CD14-positive monocyte (primary cell): Measurements from ENCODE around the gene CPNE8. TPM values are rescaled to one million over a fixed set of nuclear protein-coding genes. Genes with fewer than 3 reads are reported as not detected.
A peak's percentile ranks its signal among the peaks of the same experiment; 100 is the strongest.

Experiments used
- DNase-seq, 3 donors: peaks; one replicate each; pipeline ENCODE4 v3.0.0-alpha.2; 2011 to 2022
- H2AFZ ChIP-seq: 2 replicates; pipeline ENCODE4 v1.6.0; 2012; ENCODE audit warnings: mild to moderate bottlenecking, low read depth, low read length, inconsistent platforms; ENCODE audit not compliant: insufficient read depth, poor library complexity, severe bottlenecking
- H3K27ac ChIP-seq, 2 donors: 1 replicate in 1 of 2; 2 replicates in 1 of 2; pipeline ENCODE4 v1.5.1; 2012 to 2013; ENCODE audit warnings: low read length in 2 of 2, control low read depth in 1 of 2, inconsistent platforms in 1 of 2, low read depth in 1 of 2, mild to moderate bottlenecking in 1 of 2
- H3K27me3 ChIP-seq, 2 donors: one replicate each; pipeline versions ENCODE4 v1.6.0 to v1.6.1; 2011 to 2013; ENCODE audit warnings: low read length in 2 of 2; ENCODE audit not compliant: control insufficient read depth in 2 of 2, insufficient read depth in 2 of 2
- H3K36me3 ChIP-seq, 2 donors: replicated peaks in 1 of 2; 1 replicate in 1 of 2; 2 replicates in 1 of 2; pipeline versions ENCODE4 v1.5.1 to v1.6.1; 2012 to 2013; ENCODE audit warnings: low read length in 2 of 2, control low read depth in 1 of 2, inconsistent platforms in 1 of 2, mild to moderate bottlenecking in 1 of 2; ENCODE audit not compliant: insufficient read depth in 2 of 2, control insufficient read depth in 1 of 2
- H3K4me1 ChIP-seq, 2 donors: 1 replicate in 1 of 2; 2 replicates in 1 of 2; pipeline versions ENCODE4 v1.5.1 to v1.6.1; 2012 to 2013; ENCODE audit warnings: low read length in 2 of 2, control low read depth in 1 of 2, inconsistent platforms in 1 of 2, mild to moderate bottlenecking in 1 of 2, moderate library complexity in 1 of 2; ENCODE audit not compliant: insufficient read depth in 2 of 2, control insufficient read depth in 1 of 2
- H3K4me2 ChIP-seq: replicated peaks from 2 replicates; pipeline ENCODE3; 2012; ENCODE audit warnings: low read length, moderate library complexity, mild to moderate bottlenecking; ENCODE audit not compliant: poor library complexity, severe bottlenecking; ENCODE audit errors: extremely low read depth
- H3K4me3 ChIP-seq, 3 experiments: fragments of 200-600 bp in 1 of 3; sonication (generic) in 1 of 3; replicated peaks in 1 of 3; 1 replicate in 2 of 3; 2 replicates in 1 of 3; pipeline ENCODE4 v1.5.1; 2011 to 2013; ENCODE audit warnings: low read length in 3 of 3, mild to moderate bottlenecking in 3 of 3, control low read depth in 2 of 3, low read depth in 2 of 3, inconsistent platforms in 1 of 3, moderate library complexity in 1 of 3
- H3K79me2 ChIP-seq: 2 replicates; pipeline ENCODE4 v1.6.0; 2012; ENCODE audit warnings: mild to moderate bottlenecking, control low read depth, inconsistent platforms, low read length, moderate library complexity; ENCODE audit not compliant: insufficient read depth
- H3K9ac ChIP-seq: 2 replicates; pipeline ENCODE4 v1.6.0; 2017; ENCODE audit warnings: low read length, mild to moderate bottlenecking; ENCODE audit not compliant: insufficient read depth, poor library complexity, severe bottlenecking
- H3K9me3 ChIP-seq, 2 donors: replicated peaks in 1 of 2; 1 replicate in 1 of 2; 2 replicates in 1 of 2; pipeline versions ENCODE4 v1.5.1 to v1.6.1; 2012 to 2013; ENCODE audit warnings: low read length in 2 of 2, control low read depth in 1 of 2; ENCODE audit not compliant: control insufficient read depth in 1 of 2, insufficient read depth in 1 of 2
- H4K20me1 ChIP-seq: 2 replicates; pipeline ENCODE4 v1.6.0; 2012; ENCODE audit warnings: mild to moderate bottlenecking, low read length, control low read depth, moderate library complexity; ENCODE audit not compliant: insufficient read depth
- H3K27ac Mint-ChIP-seq, 7 donors: one replicate each; pipeline ENCODE4 v1.8.0; 2020; ENCODE audit warnings: mild to moderate bottlenecking in 7 of 7, mixed read lengths in 7 of 7, moderate library complexity in 6 of 7, inconsistent platforms in 2 of 7
- H3K27me3 Mint-ChIP-seq, 3 donors: one replicate each; pipeline ENCODE4 v1.8.0; 2021 to 2022; ENCODE audit warnings: low read depth in 3 of 3, mild to moderate bottlenecking in 3 of 3, mixed read lengths in 3 of 3, moderate library complexity in 3 of 3, inconsistent platforms in 1 of 3
- H3K36me3 Mint-ChIP-seq, 2 donors: one replicate each; pipeline ENCODE4 v1.8.0; 2020; ENCODE audit warnings: mixed read lengths in 2 of 2, inconsistent platforms in 1 of 2, mild to moderate bottlenecking in 1 of 2
- H3K4me1 Mint-ChIP-seq: one replicate; pipeline ENCODE4 v1.8.0; 2020; ENCODE audit warnings: mild to moderate bottlenecking, mixed read lengths
- H3K4me3 Mint-ChIP-seq, 2 donors: one replicate each; pipeline ENCODE4 v1.8.0; 2020; ENCODE audit warnings: mild to moderate bottlenecking in 2 of 2, mixed read lengths in 2 of 2, moderate library complexity in 1 of 2
- H3K9me3 Mint-ChIP-seq, 7 donors: one replicate each; pipeline ENCODE4 v1.8.0; 2020 to 2022; ENCODE audit warnings: mixed read lengths in 7 of 7, mild to moderate bottlenecking in 6 of 7, moderate library complexity in 6 of 7, inconsistent platforms in 2 of 7
- CTCF ChIP-seq: fragments of 200-600 bp; IDR thresholded peaks from one replicate; pipeline ENCODE4 v1.8.0; 2022; ENCODE audit warnings: antibody characterized with exemption, mild to moderate bottlenecking
- WGBS: methylation state at CpG from one replicate; pipeline ENCODE4 v1.1.5; 2013; ENCODE audit warnings: missing lambda C conversion rate; ENCODE audit not compliant: insufficient coverage; 5-methylcytosine and 5-hydroxymethylcytosine counted together
- intact Hi-C, 2 donors: fragments of 100-400 bp; cut with micrococcal nuclease; formaldehyde crosslinking; loops; one replicate each; pipeline versions ENCODE4 v1.15.0 to v1.15.1; 2023
- polyA plus RNA-seq, 3 donors: library from polyadenylated mRNA; depleted of rRNA in 1 of 3; unstranded in 2 of 3; stranded (reverse) in 1 of 3; fragments of 300-500 nt in 2 of 3; fragments of >200 nt in 1 of 3; fragmentation: Illumina TruSeq in 2 of 3; gene quantifications; 1 replicate in 2 of 3; 2 replicates in 1 of 3; pipeline ENCODE4 v1.2.3, GENCODE V29; 2012 to 2021

CPNE8 gene
- polyA plus RNA-seq, 3 donors = 15.2 to 22.5 (median 19.0) TPM

- H3K27me3 Mint-ChIP-seq = peaks cover 0 to 1% (median 0%) of the 10 kb centered on the region in 3 donors
- no peak overlapping the region for H3K4me2 ChIP-seq
Measured at GRCh38 chr12:38720661-38721060, 184.7 kb downstream of the CPNE8 start.

GRCh38 chr12:38713294-38713693, 192.1 kb downstream of the CPNE8 start:
- H3K4me3 Mint-ChIP-seq = no peak overlapping the region
- no peak overlapping the region for H3K9ac ChIP-seq
- no peak overlapping the region for H2AFZ ChIP-seq
- TF ChIP-seq CTCF = no peak
- H3K27ac ChIP-seq = no peak overlapping the region
- intact Hi-C loops = no loop called here
- H3K79me2 ChIP-seq = no peaks in the 10 kb centered on the region
- H3K27ac Mint-ChIP-seq = no peak overlapping the region
- H3K36me3 Mint-ChIP-seq = peaks cover 25% of the 10 kb centered on the region in 2 donors
- H3K4me1 ChIP-seq = no peaks in the 10 kb centered on the region
- no peaks in the 10 kb centered on the region for H4K20me1 ChIP-seq
- peaks cover 0 to 7% of the 10 kb centered on the region in 2 donors for H3K36me3 ChIP-seq
- H3K4me2 ChIP-seq = no peak overlapping the region
- no peak for DNase-seq
- no peaks in the 10 kb centered on the region for H3K27me3 ChIP-seq
- H3K4me3 ChIP-seq = no peak overlapping the region
- H3K27me3 Mint-ChIP-seq = no peaks in the 10 kb centered on the region
- WGBS = 83% methylated on average over 1 of the region's 6 CpGs
- H3K9me3 ChIP-seq = no peaks in the 10 kb centered on the region
- H3K4me1 Mint-ChIP-seq = no peaks in the 10 kb centered on the region
- H3K9me3 Mint-ChIP-seq = peaks cover 0 to 7% (median 2%) of the 10 kb centered on the region in 7 donors

More at GRCh38 chr12:38720661-38721060, 184.7 kb downstream of the CPNE8 start:
- no peak for DNase-seq
- TF ChIP-seq CTCF = no peak
- Histone ChIP-seq H3K79me2 (no peaks in the 10 kb centered on the region), H4K20me1 (no peaks in the 10 kb centered on the region), H3K9ac (no peak overlapping the region), H3K4me3 (no peak overlapping the region), H3K36me3 (peaks cover 36 to 61% of the 10 kb centered on the region in 2 donors), H3K27ac (no peak overlapping the region), H3K27me3 (no peaks in the 10 kb centered on the region), H3K4me1 (no peaks in the 10 kb centered on the region), H2AFZ (no peak overlapping the region), H3K9me3 (no peaks in the 10 kb centered on the region)
- no peaks in the 10 kb centered on the region for H3K4me1 Mint-ChIP-seq
- H3K9me3 Mint-ChIP-seq = peaks cover 0 to 7% (median 2%) of the 10 kb centered on the region in 7 donors
- intact Hi-C loops = no loop called here
- 94% methylated on average over 9 of the region's 9 CpGs for WGBS
- no peak overlapping the region for H3K4me3 Mint-ChIP-seq
- peak overlapping the region in 1 of 7 donors; percentile 25 for H3K27ac Mint-ChIP-seq
- peaks cover 51 to 64% of the 10 kb centered on the region in 2 donors for H3K36me3 Mint-ChIP-seq
